ENCODE measurements around the gene ADAMTS7. TPM values are rescaled to one million over a fixed set of nuclear protein-coding genes. Genes with fewer than 3 reads are reported as not detected.
A peak's percentile ranks its signal among the peaks of the same experiment; 100 is the strongest.

Gene ADAMTS7
- total and polyA plus RNA-seq, 2 of the 4 experiments (the other 2 are of a cell fraction): 1.4 to 12.6 TPM

DNA sequence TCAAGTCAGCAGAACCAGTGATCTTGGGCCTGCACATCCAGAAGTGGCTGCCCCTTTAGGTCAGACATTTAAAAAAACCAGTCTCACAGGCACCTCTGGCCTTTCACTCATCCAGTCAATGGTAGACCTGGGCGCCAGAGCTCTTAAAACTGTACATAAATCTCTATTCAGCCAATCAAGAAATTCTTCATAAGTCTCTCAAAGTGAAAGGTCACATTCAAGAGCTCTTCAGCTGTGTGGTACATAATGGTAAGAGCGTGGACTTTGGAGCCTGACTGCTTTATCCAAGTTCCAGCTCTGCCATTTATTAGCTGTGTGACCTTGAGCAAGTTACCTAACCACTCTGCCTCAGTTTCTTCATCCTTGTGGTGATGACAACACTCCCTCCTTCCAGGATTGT is 39.1 kb upstream of the ADAMTS7 start:
- CTCF ChIA-PET: no interaction called here

More for the DNA sequence above, 39.1 kb upstream of the ADAMTS7 start:
- H2BK120ac ChIP-seq (ENCODE audit: low read depth, low read length): peak overlapping the region; percentile 21
- TF ChIP-seq POLR2A (IDR thresholded peaks at IDR 0.05; ENCODE audit: low read depth, low read length) (no peak), MAZ (IDR thresholded peaks at IDR 0.05; ENCODE audit: borderline replicate concordance, low read depth, low read length) (no peak), RFX5 (IDR thresholded peaks at IDR 0.05; ENCODE audit: low read depth, low read length) (no peak), CHD1 (IDR thresholded peaks at IDR 0.05; ENCODE audit: low read depth, low read length) (no peak), BHLHE40 (IDR thresholded peaks at IDR 0.05; ENCODE audit: low read depth, low read length) (no peak), SMC3 (IDR thresholded peaks at IDR 0.05; ENCODE audit: low read depth, low read length) (no peak), MAFK (IDR thresholded peaks at IDR 0.05; ENCODE audit: low read depth, low read length) (no peak), NFE2L2 (IDR thresholded peaks at IDR 0.05; ENCODE audit: low read depth, low read length) (no peak), FOS (IDR thresholded peaks at IDR 0.05; ENCODE audit: low read depth, low read length) (no peak), RAD21 (IDR thresholded peaks at IDR 0.05; ENCODE audit: low read length) (no peak), MXI1 (IDR thresholded peaks at IDR 0.05; ENCODE audit: borderline replicate concordance, low read depth, low read length) (no peak), CEBPB (IDR thresholded peaks at IDR 0.05; ENCODE audit: low read depth, low read length) (no peak)
- TF ChIP-seq, protein P1, sequence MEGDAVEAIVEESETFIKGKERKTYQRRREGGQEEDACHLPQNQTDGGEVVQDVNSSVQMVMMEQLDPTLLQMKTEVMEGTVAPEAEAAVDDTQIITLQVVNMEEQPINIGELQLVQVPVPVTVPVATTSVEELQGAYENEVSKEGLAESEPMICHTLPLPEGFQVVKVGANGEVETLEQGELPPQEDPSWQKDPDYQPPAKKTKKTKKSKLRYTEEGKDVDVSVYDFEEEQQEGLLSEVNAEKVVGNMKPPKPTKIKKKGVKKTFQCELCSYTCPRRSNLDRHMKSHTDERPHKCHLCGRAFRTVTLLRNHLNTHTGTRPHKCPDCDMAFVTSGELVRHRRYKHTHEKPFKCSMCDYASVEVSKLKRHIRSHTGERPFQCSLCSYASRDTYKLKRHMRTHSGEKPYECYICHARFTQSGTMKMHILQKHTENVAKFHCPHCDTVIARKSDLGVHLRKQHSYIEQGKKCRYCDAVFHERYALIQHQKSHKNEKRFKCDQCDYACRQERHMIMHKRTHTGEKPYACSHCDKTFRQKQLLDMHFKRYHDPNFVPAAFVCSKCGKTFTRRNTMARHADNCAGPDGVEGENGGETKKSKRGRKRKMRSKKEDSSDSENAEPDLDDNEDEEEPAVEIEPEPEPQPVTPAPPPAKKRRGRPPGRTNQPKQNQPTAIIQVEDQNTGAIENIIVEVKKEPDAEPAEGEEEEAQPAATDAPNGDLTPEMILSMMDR (conservative IDR thresholded peaks at IDR 0.05; ENCODE audit: low read depth, low read length): no peak
- TF ChIP-seq, protein P2, sequence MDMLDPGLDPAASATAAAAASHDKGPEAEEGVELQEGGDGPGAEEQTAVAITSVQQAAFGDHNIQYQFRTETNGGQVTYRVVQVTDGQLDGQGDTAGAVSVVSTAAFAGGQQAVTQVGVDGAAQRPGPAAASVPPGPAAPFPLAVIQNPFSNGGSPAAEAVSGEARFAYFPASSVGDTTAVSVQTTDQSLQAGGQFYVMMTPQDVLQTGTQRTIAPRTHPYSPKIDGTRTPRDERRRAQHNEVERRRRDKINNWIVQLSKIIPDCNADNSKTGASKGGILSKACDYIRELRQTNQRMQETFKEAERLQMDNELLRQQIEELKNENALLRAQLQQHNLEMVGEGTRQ (IDR thresholded peaks at IDR 0.05; ENCODE audit: low read depth, low read length): no peak
- DNase-seq (no peak), ATAC-seq (ENCODE audit: low read depth) (no peak)
- WGBS, 2 experiments (ENCODE audit: extremely low coverage in 2 of 2, insufficient read length in 1 of 2): no CpG with 5 or more reads among the region's 2 CpGs
- H4K20me1 ChIP-seq (ENCODE audit: insufficient read depth, low read length): no peaks in the 10 kb centered on the region
- peak overlapping the region in 1 of 2 experiments; percentile 50; a peak in 1 of 4 replicates for H4K8ac ChIP-seq (ENCODE audit: low read depth in 2 of 2, low read length in 2 of 2)
- H3K14ac ChIP-seq (replicated peaks; ENCODE audit: low read depth, low read length): no peak overlapping the region
- no peak overlapping the region for H2BK5ac ChIP-seq (ENCODE audit: low read depth, low read length, poor library complexity, severe bottlenecking)
- H3K4me3 ChIP-seq (ENCODE audit: insufficient read depth, low read depth, low read length): no peak overlapping the region
- peak overlapping the region; percentile 70; the same call in 1 of the 3 replicates for H2BK15ac ChIP-seq (ENCODE audit: low read depth, low read length)
- H3K9me3 ChIP-seq (ENCODE audit: control insufficient read depth, insufficient read depth, low read length): no peaks in the 10 kb centered on the region
- intact Hi-C loops (cut with micrococcal nuclease): no loop called here
- H3K9ac ChIP-seq (ENCODE audit: low read depth, low read length): no peak overlapping the region
- H3K23ac ChIP-seq (ENCODE audit: low read depth, low read length): no peak overlapping the region
- H4K5ac ChIP-seq (ENCODE audit: low read depth, low read length): no peak overlapping the region; the same call in 1 of the 2 replicates
- H3K9me1 ChIP-seq (ENCODE audit: insufficient read depth, low read length): peaks cover 13% of the 10 kb centered on the region
- no TSS peak for BruUV-seq (replicated peaks)
- in situ Hi-C loops (cut with MboI; ENCODE audit: low sequenced_read_pairs): no loop called here
- no peak overlapping the region for H3K4me2 ChIP-seq (ENCODE audit: low read depth, low read length)
- H2AK5ac ChIP-seq (ENCODE audit: low read depth, low read length): peak overlapping the region; percentile 74; the same call in 1 of the 2 replicates
- 0 out of 2 replicates have a peak overlapping the region, but pooled peaks have one; percentile 56 for H3K4ac ChIP-seq (ENCODE audit: low read depth, low read length)
- peak overlapping the region; percentile 43 for H4K91ac ChIP-seq (ENCODE audit: insufficient read depth, low read depth, low read length)
- dilution Hi-C loops (cut with HindIII; ENCODE audit: low sequenced_read_pairs, unreplicated experiment): no loop called here
- POLR2A ChIA-PET (ENCODE audit: unreplicated experiment): no interaction called here
- H2BK20ac ChIP-seq (ENCODE audit: low read depth, low read length): no peak overlapping the region
- no peak overlapping the region for H2AK9ac ChIP-seq (replicated peaks; ENCODE audit: low read depth, low read length, poor library complexity)
- H3K27me3 ChIP-seq (ENCODE audit: control insufficient read depth, insufficient read depth, low read length): no peaks in the 10 kb centered on the region; the same call in 1 of the 2 replicates
- peaks cover 17% of the 10 kb centered on the region for H3K4me1 ChIP-seq (ENCODE audit: control insufficient read depth, insufficient read depth, low read length)
- H3K27ac ChIP-seq (ENCODE audit: insufficient read depth, low read length): no peak overlapping the region
- 0 out of 4 replicates have a peak, but pooled peaks cover 0 to 6% of the 10 kb centered on the region in 2 experiments for H3K79me1 ChIP-seq (ENCODE audit: low read depth in 1 of 2, low read length in 2 of 2)
- peak overlapping the region; percentile 91 for H3K18ac ChIP-seq (ENCODE audit: low read depth, low read length)
- H2AFZ ChIP-seq (replicated peaks; ENCODE audit: low read length, poor library complexity): no peak overlapping the region
- no peak overlapping the region for H3K56ac ChIP-seq (ENCODE audit: extremely low read depth, insufficient read depth, low read length)
- H3K36me3 ChIP-seq (ENCODE audit: control insufficient read depth, insufficient read depth, low read length): no peaks in the 10 kb centered on the region

Data from IMR-90 (cell line).